ENCODE data around the gene TCERG1L.

TCERG1L gene

GRCh38 chr10:131147301-131147975 lies 164.1 kb downstream of the TCERG1L start:
- H3K4me3 ChIP-seq (replicated peaks; ENCODE audit: insufficient read depth, low read length) = no peak overlapping the region
- DNase-seq (ENCODE audit: low read depth in 1 of 2, low spot score in 1 of 2) = no peak
- TF ChIP-seq REST (IDR thresholded peaks at IDR 0.05; ENCODE audit: insufficient replicate concordance, low read depth) = no peak
- TF ChIP-seq CTCF (IDR thresholded peaks at IDR 0.05; ENCODE audit: insufficient read depth, low read length) = no peak
- no peaks in the 10 kb centered on the region for H3K27me3 ChIP-seq (ENCODE audit: insufficient read depth, poor library complexity, severe bottlenecking)
- no peak overlapping the region for H3K27ac ChIP-seq (replicated peaks)

GRCh38 chr10:131146790-131147189 lies 164.7 kb downstream of the TCERG1L start:
- H3K4me3 ChIP-seq (replicated peaks; ENCODE audit: insufficient read depth, low read length) = no peak overlapping the region
- no peak overlapping the region for H3K27ac ChIP-seq (replicated peaks)
- DNase-seq (ENCODE audit: low read depth in 1 of 2, low spot score in 1 of 2) = no peak
- H3K27me3 ChIP-seq (ENCODE audit: insufficient read depth, poor library complexity, severe bottlenecking) = no peaks in the 10 kb centered on the region
- TF ChIP-seq REST (IDR thresholded peaks at IDR 0.05; ENCODE audit: insufficient replicate concordance, low read depth) = no peak
- TF ChIP-seq GABPA (IDR thresholded peaks at IDR 0.05; ENCODE audit: low read depth) = no peak
- no peak for TF ChIP-seq POLR2AphosphoS5 (IDR thresholded peaks at IDR 0.05; ENCODE audit: low read depth)
- TF ChIP-seq CTCF (IDR thresholded peaks at IDR 0.05; ENCODE audit: insufficient read depth, low read length) = no peak
- no peak for TF ChIP-seq SPI1 (IDR thresholded peaks at IDR 0.05; ENCODE audit: borderline replicate concordance, low read depth)

GRCh38 chr10:131145756-131146155 lies 165.8 kb downstream of the TCERG1L start:
- no peaks in the 10 kb centered on the region for H3K27me3 ChIP-seq (ENCODE audit: insufficient read depth, poor library complexity, severe bottlenecking)
- TF ChIP-seq SPI1 (IDR thresholded peaks at IDR 0.05; ENCODE audit: borderline replicate concordance, low read depth) = no peak
- no peak for TF ChIP-seq CTCF (IDR thresholded peaks at IDR 0.05; ENCODE audit: insufficient read depth, low read length)
- TF ChIP-seq POLR2AphosphoS5 (IDR thresholded peaks at IDR 0.05; ENCODE audit: low read depth) = no peak
- TF ChIP-seq REST (IDR thresholded peaks at IDR 0.05; ENCODE audit: insufficient replicate concordance, low read depth) = no peak
- TF ChIP-seq GABPA (IDR thresholded peaks at IDR 0.05; ENCODE audit: low read depth) = no peak
- no peak overlapping the region for H3K4me3 ChIP-seq (replicated peaks; ENCODE audit: insufficient read depth, low read length)
- no peak overlapping the region for H3K27ac ChIP-seq (replicated peaks)
- DNase-seq (ENCODE audit: low read depth in 1 of 2, low spot score in 1 of 2) = no peak
